PFSK-1 (cell line): ENCODE measurements around the gene DMBT1.

Source experiments
- FOXP2 ChIP-seq: optimal IDR thresholded peaks from 2 replicates; pipeline ENCODE3; 2011; ENCODE audit warnings: borderline replicate concordance, control low read depth, inconsistent platforms; ENCODE audit not compliant: insufficient read depth; ENCODE audit errors: extremely low read length, extremely low read depth
- POLR2AphosphoS5 ChIP-seq: IDR thresholded peaks from 2 replicates; pipeline ENCODE4 v1.6.1; 2012; ENCODE audit warnings: low read depth, mild to moderate bottlenecking, control low read depth, low read length, moderate library complexity
- SIN3A ChIP-seq: IDR thresholded peaks from 2 replicates; pipeline ENCODE4 v1.6.1; 2012; ENCODE audit warnings: mild to moderate bottlenecking, low read length, moderate library complexity, borderline replicate concordance; ENCODE audit not compliant: insufficient read depth
- TAF1 ChIP-seq: IDR thresholded peaks from 2 replicates; pipeline ENCODE4 v1.6.1; 2012; ENCODE audit warnings: low read length, control low read depth, borderline replicate concordance; ENCODE audit not compliant: insufficient read depth
- TF ChIP-seq, protein P1 (sequence below), 2 experiments: IDR thresholded peaks; 2 replicates each; pipeline versions ENCODE4 v1.6.1 to v1.8.0; 2011 to 2012; ENCODE audit warnings: low read depth in 2 of 2, low read length in 2 of 2, control low read depth in 1 of 2, inconsistent platforms in 1 of 2, mild to moderate bottlenecking in 1 of 2, moderate library complexity in 1 of 2; ENCODE audit not compliant: insufficient read depth in 1 of 2

The DMBT1 gene

DNA sequence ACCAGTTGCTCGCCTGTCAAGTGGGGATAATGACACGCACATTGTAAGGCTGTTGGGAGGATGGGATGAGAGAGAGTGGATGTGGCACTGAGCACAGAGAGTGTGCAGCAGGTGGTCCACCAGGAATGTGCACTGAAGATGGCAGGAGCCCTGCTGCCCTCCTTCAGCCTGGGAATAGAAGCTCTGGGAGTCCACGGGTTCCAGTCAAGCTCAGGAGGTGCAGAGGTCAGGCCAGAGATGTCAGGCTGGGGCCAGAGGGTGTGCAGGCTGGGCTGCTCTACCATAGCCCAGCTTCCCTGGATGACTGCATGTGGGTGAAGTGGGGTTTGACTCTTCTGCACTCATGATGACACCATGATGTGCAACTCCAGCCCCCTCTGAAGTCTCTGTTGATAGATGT, 80.4 kb downstream of the DMBT1 start:
- TF ChIP-seq, protein P1, sequence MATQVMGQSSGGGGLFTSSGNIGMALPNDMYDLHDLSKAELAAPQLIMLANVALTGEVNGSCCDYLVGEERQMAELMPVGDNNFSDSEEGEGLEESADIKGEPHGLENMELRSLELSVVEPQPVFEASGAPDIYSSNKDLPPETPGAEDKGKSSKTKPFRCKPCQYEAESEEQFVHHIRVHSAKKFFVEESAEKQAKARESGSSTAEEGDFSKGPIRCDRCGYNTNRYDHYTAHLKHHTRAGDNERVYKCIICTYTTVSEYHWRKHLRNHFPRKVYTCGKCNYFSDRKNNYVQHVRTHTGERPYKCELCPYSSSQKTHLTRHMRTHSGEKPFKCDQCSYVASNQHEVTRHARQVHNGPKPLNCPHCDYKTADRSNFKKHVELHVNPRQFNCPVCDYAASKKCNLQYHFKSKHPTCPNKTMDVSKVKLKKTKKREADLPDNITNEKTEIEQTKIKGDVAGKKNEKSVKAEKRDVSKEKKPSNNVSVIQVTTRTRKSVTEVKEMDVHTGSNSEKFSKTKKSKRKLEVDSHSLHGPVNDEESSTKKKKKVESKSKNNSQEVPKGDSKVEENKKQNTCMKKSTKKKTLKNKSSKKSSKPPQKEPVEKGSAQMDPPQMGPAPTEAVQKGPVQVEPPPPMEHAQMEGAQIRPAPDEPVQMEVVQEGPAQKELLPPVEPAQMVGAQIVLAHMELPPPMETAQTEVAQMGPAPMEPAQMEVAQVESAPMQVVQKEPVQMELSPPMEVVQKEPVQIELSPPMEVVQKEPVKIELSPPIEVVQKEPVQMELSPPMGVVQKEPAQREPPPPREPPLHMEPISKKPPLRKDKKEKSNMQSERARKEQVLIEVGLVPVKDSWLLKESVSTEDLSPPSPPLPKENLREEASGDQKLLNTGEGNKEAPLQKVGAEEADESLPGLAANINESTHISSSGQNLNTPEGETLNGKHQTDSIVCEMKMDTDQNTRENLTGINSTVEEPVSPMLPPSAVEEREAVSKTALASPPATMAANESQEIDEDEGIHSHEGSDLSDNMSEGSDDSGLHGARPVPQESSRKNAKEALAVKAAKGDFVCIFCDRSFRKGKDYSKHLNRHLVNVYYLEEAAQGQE (IDR thresholded peaks at IDR 0.05; ENCODE audit: insufficient read depth in 1 of 2, low read depth in 2 of 2, low read length in 2 of 2), result no peak
- TF ChIP-seq POLR2AphosphoS5, result no peak
- no peak for TF ChIP-seq SIN3A
- no peak for TF ChIP-seq TAF1
- TF ChIP-seq FOXP2, result no peak

DNA sequence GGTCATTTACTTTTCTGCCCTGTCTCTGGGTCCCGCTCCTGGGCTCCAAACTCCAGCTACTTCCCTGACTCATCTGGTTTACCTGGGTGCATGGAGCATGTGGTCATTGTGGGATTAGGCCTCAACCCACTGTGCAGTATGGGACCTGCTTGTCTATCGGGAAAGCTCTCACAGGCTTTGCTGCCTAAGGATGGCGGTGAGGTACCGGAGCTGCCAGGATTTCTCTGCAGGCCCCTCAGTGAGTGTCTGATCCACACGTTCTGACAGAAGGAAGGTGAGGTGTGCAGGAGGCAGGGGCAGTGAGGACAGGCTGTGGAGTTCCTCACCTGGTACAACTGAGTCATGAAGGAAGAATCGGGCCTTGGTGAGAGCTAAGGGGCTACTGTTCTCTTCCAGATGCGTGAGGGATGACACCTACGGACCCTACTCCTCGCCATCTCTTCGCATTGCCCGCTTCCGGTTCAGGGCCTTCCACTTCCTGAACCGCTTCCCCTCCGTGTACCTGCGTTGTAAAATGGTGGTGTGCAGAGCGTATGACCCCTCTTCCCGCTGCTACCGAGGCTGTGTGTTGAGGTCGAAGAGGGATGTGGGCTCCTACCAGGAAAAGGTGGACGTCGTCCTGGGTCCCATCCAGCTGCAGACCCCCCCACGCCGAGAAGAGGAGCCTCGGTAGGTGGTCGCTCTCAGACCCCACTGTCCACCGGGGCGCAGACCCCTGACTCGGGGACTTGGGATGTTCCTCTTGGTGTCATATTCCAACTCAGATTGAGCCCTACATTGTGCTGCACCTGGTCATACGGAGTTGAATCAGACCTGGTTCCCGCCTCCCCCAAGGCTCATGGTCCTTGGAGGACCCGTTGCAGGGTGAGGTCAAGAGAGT, 82.4 kb downstream of the DMBT1 start:
- TF ChIP-seq, protein P1 (IDR thresholded peaks at IDR 0.05; ENCODE audit: insufficient read depth in 1 of 2, low read depth in 2 of 2, low read length in 2 of 2), result no peak
- TF ChIP-seq POLR2AphosphoS5 (no peak), FOXP2 (no peak), SIN3A (no peak), TAF1 (no peak)

DNA sequence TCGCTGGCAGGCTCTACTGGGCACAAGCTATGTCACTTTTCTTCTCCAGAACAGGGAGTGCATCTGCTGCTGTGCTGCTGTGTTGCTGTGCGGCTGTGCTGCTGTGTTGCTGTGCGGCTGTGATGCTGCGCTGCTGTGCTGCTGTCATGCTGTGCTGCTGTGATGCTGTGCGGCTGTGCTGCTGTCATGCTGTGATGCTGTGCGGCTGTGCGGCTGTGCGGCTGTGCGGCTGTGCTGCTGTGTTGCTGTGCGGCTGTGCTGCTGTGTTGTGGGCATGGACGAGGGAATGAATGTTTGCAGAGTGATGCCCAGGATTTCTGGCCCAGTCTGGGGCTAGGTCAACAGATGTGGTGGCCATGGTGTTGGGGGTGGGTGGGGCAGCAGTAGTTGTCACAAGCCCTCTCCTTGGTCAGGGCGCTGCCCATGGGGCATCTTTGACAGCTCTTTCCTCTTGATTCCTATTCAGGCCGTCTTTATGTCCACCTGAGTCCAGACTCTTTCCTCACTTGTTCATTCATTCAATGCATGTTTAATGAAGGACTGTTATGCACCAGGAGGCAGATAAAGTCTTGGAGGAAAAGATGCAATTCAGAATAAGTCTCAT, 83.5 kb downstream of the DMBT1 start:
- TF ChIP-seq POLR2AphosphoS5, result no peak
- TF ChIP-seq, protein P1 (IDR thresholded peaks at IDR 0.05; ENCODE audit: insufficient read depth in 1 of 2, low read depth in 2 of 2, low read length in 2 of 2), result no peak

DNA sequence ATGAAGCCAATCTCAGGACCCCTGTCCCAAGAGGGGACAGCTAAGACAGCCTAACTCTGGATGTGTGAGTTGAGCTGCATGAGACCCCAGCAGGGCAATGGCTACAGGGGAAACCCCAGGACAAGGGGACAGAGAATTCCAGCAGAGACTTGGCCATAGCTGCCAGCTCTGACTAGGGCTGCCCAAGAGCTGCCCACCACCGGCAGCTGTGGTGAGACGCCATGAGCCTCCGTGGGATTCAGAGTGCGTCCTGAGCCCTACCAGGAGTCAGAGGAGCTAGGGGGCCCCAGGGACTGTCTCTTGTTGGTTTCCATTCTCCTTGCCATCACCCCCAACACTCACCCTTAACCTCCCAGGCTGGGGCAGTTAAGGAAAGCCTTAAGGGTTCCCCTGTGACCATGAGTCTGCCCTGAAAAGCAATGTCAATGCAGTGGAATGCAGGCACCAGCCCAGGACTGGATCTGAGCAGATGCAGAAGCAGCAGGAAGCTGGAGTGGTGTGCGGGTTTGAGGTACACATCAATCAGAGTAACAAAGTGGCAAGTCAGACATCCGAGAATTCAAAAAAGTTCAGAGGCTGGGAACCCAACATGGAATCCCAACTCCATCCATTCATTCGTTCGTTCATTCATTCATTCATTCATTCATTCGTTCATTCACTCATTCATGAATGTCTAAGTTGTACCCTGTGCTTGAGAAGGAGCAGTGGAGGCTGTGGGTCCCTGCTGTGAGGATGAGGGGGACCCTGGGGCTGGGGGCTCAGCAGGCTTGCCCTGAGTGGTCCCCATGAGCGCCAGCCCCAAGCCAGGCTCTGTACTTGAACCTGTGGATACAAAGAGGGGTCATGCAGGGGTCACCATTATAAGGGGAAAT, 86.2 kb downstream of the DMBT1 start:
- no peak for TF ChIP-seq TAF1
- TF ChIP-seq, protein P1 (IDR thresholded peaks at IDR 0.05; ENCODE audit: insufficient read depth in 1 of 2, low read depth in 2 of 2, low read length in 2 of 2), result no peak
- TF ChIP-seq SIN3A, result no peak
- no peak for TF ChIP-seq FOXP2
- no peak for TF ChIP-seq POLR2AphosphoS5
